NCI-H446 (cell line): Measurements from ENCODE around the gene PIK3IP1.

Source experiments
- DNase-seq, 2 experiments: peaks; one replicate each; lab custom pipeline; 2025; lab: John Stamatoyannopoulos, UW

PIK3IP1 gene

DNA sequence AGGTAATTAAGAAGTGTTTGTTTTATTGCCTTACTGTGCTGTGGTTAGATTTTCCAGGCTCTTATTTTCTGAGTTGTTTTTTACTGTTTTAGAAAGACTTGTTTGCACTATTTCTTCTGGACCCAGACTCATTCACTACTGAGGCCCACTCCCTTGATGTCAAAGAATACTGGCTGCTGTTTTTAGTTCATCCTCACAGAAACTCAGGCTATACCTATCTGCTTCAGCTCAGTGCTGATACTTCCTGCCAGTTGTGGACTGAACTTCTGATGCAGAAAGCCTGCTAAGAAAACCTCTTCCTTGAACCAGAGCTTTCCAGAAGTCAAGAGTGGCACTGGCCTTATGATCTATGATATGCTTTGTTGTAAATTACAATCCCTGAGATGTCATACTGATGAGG is 15.9 kb upstream of the PIK3IP1 start:
- DNase-seq = no peak

DNA sequence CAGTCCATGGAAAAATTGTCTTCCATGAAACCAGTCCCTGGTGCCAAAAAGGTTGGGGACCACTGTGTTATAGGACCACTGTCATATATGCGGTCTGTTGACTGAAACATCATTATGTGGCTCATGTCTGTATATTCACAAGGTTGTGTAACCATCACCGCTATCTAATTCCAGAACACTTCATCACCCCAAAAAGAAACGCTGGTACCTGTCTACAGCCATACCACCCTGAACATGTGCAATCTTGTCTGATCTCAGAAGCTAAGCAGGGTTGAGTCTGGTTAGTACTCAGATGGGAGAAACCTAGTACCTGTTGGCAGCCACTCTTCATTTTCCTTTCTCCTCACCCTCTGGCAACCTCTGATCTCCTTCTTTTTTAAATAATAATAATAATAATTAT is 12.9 kb upstream of the PIK3IP1 start:
- DNase-seq = no peak

DNA sequence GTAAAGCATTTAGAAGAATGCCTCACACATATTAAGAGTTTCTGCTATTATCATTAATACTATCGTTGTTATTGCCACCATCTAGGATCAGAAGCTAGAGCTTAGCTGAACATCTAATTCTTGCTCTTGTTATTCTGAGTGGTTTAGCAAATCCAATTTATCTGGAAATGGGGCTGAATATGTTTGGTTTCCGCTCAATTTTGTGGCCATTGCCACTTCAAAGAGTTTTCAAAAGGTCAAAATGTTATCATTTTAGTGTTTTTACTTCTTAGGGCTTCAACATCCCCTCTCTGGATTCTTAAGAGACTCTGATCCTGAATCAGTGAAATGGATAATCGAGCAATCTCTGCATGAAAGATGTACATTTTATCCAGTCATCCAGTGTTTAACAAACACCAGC is 10.2 kb upstream of the PIK3IP1 start:
- DNase-seq = no peak

DNA sequence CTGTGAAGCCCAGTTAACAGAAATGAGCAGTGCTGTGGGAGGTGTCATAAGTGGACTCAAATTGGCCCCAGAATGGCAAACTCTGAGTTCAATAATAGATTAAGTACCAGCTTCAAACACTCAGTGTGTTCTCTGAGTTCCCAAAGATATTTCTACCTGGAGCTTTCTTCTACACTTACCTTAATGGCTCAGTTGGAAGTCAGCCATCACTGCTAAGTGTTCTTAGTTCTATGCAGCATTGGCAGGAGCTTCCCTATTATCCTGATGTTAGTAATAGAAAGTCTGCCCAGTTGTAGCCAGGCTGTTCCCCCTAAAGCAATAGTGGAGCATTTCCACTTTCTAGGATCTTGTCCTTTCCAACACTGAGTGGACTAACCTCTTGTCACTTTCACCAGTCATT is 9.7 kb upstream of the PIK3IP1 start:
- no peak for DNase-seq

DNA sequence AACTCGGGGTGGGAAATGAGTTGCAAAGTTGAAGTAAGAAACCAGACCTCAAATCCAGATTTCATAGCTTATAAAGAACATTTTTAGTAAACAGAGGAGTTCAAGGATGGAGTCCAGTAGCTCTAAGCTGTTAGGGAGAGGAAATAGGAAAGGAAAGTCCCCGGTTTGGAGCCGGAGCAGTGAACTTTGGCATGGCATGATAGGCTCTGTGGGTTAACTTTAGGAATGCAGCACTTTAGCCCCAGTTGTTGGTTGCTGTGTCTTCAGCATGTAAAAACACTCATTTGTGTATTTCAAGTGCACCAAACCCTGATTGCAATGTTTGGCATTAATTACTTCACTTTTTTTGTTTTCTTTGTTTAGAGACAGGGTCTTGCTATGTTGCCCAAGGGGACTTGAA is 8.6 kb upstream of the PIK3IP1 start:
- DNase-seq = no peak

DNA sequence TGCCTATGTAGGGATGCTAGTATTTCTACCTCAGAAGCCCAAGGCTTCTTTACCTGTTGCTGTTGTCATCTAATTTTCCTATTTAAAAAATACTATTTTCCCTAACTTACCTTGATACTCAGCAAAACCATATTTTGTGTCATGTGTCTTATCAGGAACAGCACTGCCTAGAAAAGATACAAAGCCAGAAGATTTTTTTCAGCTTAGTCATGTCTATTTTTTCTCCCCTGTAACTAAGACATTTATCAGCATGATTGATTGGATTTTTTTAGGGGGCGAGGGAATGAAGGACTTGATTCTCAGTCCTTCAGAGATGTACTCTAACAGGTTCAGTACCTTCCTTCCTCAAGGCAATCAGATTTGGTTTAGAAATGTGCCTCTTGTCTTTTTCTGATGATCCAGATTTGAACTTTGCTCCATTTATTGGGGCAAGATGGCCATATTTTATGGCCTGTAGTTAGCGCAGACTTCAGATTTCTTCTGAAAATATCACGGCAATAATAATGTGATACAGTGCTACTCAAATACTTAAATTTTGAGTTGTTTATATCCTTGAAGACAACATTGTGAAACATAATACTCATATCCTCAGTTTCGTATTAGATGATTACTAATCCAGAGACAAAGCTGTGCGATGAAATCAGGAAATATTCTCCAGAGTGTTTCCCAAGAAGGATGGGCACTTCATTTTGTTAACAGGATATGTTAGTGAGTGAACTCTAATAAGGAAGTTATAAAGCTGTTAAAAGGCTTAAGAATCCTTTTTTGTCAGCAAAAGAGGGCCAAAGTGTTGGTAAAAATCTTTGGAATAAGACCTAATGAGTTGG is 3.8 kb upstream of the PIK3IP1 start:
- no peak for DNase-seq

DNA sequence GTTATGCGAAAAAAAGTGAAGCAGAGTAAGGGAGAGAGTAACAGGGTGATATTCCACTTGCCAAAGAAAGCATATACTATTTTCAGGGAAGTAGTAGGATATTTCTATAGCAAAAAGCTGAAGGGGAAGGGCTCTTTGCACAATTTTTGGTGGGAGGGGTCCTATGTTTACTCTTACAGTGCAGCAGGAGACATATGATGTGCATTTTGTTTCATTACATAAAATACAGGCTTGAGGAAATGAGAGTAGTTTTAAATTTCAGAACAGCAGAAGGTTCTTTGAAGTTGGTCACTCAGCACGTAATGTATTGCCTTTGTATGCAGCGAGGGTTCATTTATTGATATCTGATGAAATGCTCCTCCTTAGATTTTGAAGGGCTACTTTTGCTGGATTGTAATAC is 3.1 kb upstream of the PIK3IP1 start:
- no peak for DNase-seq

DNA sequence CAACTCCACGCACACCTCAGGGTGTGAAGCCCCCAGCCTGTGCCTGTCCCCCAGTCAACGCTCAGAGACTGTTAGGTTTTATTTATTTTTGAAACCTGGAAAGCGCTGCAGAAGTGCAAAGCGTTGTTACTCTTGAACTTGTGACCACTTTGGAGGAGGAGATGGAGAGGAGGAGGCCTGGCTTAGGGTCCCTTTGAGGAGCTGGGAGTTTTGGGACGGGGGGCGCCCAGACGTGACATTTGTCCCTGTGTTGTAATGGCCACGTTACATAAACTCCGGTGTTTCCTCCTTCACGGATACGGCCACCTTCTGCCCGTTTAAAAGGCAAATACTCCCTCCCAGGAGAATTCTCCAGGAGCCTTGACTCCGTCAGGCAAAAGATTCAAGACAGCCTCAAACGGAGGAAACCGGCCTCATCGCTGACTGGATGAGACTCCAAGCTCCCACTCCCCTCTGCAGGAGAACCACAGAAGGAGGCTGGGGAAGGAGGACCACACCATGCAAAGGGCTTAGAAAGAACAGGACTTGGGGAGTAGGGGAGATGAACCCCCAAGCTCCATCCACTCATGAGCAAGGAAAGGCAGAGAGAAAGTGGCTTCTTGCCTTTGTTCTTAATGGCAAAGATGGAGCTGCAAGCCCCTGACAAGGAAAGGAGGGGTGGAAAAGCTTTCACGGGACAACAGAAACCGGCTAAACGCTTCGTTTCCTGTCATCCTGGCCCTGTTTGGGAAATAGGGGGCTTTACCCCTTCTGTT is 630 bp downstream of the PIK3IP1 start:
- peak in 1 of 2 experiments; percentile 27 for DNase-seq

DNA sequence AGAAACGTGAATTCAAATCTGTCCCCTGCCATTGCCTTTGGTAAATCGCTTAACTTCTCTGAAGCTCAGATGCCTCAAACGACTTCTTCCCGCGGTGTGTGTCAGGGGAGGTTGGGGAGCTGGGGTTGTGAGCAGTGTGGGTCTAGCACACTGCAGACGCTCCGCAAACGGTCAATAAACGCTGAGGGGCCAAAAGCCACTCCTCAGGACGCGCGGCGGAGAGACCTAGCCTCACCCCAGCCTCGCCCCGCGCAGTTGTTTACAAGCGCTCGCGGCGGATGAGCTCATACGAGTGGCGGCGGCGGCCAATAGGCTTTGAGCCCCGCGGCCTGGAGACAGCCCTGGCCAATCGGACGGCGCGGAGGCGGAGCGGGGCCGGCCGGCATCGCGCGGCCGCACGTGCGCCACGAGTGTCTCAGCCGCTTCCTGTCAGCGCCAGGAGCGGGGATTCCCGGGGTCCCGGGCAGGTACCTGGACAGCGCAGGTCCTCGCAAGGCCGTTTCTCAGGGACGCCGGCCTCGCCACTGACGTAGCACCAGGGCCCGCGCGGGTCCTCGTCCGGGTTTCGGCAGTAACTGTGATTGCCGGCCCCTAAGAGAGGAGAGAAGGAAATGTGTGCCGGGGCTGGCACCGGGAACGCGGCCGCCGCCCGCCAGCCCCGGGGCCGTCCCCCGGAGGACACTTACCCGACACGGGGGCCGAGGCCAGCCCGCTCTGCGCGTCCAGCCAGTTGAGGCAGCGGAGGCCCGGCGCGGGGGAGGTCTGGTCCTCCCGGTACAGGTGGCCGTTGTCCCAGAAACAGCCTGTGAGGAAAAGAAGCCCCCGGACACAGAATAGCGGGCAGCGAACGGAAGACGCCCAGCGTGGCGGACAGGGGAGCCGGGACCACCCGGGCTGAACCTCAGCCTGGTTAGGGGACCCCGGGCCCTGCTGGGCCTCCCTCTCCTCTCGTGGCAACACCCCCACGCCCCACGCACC is 1.5 kb downstream of the PIK3IP1 start:
- DNase-seq = peak; percentile 79 to 93

DNA sequence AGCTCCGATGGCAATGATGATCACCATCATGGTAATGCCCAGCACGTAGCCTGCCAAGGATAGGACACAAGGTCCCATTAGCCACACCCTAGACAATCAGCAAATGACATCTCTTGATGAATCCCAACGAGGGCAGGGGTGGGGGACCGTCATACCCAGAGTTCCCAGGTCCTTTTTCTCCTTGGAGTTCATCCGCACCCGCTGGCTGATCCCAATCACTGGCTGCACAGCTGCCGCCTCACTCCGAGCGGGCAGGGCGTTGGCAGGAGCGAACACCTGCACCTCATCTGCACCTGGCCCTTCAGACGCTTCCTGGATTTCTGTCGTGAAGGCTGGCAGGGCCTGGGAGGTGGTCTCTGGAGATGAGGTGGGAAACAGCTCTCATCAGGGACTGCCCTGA is 2.9 kb downstream of the PIK3IP1 start:
- no peak for DNase-seq

DNA sequence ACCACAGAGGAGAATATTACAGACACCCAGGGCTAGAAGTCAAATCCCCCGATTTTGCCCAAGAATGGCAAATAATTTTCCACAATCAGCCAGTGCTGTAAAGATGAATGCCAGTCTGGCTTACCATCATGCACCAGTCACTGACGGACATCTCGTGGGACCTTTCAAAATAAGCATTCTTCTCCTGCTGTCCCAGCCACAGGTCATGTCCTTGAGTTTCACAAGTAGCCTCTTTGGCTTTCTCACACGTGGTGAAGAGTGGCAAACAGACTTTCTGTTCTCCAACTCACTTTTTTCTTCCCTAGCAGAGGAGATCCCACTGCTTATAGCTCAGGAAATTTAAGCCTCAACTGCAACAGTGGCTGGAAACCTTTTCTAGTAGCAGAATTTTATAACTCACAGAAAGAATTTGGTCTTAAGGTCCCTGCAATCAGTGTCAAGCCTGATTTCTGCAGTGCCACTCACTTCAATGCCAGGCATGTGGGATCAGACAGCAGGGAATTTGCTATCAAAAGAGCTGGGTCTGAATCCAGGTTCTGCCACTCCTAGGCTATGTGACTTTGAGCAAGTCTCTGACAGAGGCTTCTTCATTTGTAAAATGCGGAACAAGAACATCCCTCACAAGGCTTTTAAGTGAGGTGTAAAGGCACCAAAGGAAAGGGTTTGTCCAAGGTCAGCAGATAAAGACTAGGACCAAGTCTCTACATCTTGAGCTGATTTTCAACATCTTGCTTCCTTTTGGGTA is 3.6 kb downstream of the PIK3IP1 start:
- DNase-seq = no peak

DNA sequence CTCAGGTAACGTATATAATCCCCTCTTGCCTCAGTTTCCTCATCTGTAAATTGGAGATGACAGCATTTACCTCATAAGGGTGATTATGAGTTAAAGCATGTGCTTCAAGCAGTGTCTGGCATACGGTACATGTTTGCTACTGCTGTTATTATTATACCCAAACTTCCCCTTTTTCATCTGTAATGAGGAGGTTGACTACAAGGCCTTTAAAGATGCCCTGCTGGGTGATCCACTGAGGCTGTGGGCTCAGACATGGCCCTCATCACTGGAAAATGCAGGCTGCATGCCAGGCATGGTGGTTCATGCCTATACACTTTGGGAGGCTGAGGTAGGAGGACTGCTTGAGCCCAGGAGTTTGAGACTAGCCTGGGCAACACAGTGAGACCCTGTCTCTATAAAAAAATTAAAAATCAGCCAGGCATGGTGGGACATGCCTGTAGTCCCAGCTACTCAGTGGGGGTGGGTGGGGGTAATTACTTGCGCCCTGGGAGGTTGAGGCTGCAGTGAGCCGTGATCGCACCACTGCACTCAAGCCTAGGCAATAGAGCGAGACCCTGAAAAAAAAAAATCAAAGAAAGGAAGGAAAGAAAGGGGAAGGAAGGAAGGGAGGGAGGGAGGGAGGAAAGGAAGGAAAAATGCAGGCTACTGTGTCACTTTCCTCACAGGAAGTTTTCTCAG is 4.3 kb downstream of the PIK3IP1 start:
- no peak for DNase-seq

DNA sequence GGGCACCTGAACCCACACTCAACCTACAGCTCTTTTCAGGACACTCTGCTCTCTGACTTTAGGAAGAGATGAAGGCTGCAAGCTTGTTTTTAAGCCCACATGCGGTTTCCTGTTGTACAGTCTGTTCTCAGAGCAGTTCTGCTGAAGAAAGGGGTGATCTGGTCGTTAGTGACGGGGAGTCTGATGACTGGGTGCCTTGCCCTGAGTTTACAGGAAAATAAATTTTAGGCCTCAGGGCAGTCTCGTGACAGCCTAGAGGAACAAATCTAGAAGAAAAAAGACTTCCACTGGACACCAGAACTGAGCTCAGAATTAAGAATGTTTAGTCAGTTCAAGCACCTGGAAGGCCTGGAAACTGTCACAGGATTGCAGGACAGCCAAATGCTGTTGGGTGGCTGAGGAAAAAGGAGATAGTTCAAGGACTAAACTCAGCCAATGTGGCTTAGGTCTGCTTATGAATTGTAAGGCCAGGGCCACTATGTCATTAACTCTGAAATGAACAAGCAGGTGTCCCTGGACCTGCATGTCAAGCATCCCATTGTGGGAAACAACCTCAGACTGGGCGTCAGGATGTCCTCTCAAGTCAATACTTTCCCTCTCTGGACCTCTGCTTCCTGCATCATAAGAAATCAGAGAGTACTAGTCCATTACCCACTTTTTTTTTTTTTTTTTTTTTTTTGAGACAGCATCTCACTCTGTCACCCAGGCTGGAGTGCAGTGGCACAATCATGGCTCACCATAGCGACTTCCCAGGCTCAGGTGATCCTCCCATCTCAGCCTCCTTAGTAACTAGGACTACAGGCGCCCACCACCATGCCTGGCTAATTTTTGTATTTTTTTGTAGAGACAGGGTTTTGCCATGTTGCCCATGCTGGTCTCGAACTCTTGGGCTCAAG is 5.7 kb downstream of the PIK3IP1 start:
- DNase-seq = no peak

DNA sequence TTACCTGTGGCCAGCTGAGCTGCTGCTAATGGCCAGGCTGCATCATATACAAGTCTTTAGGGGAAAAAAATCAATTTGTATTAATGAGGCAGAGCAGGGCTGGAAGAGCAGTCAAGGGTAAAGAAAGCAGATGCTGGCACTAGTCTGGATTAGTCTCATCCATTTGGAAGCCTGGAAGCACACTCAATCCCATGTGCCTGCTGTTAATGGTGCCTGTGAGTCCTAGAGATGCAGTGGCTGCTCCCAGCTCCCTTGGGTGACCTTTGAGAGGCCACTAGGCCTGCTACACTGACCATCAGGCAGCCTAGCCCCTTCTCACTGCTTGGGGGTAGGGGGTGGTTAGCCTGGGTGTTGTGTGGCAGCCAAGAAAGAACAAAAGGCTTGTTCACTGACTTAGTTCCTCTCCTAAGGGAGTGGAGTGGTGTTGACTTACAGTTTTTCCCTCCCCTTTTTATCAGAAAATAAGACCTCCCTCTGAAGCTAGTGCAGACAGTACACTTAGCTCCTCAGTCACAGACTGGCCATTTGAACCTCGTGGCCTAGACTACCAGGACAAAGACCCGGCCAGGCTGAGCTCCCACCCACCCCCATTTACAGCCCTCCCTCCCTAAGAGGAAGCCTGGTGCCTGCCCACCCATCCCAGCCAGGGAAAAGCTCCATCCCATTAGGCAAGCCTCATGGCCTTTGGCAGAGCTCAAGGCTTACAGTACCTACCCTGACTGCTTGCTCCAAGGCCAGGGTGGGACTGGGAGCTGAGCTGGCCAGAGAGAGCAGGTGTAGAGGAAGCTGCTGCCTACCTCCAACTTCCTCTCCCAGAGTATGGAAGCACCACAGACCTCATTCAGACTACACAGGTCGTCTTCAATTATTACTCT is 7.8 kb downstream of the PIK3IP1 start:
- DNase-seq = peak; percentile 53 to 81

DNA sequence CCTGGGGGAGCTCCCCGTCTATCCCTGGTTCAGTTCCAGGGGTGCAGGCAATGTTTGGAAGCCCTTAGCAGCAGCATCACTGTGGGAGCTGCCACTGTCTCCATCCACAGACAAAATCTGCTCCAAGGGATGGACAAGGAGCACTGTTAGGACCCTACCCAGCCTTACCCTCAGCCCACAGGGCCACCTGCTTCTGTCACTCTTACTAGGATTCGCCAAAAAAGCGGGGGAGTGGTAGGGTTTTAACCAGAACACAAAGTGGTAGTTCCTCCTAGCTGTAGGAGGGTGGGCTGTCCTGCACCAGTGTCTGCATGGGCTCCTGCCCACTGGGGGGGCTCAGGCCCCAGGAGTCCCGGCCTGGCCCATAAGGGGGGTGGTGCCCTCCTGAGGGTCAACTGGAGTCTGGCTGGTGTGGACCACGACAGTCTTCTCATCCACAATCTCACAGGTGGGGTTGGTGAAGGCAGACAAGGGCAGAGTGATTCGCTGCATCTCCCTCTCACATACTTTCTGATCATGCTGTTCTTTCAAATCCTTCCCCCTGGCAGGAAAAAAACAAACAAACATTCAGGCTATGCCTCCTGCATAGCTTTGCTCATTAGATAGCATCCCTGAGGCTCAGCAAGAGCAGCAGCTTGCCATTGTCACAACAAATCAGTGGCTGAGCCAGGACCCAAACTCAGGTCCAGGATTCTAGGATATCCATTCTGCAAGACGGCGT is 9.4 kb downstream of the PIK3IP1 start:
- no peak for DNase-seq

DNA sequence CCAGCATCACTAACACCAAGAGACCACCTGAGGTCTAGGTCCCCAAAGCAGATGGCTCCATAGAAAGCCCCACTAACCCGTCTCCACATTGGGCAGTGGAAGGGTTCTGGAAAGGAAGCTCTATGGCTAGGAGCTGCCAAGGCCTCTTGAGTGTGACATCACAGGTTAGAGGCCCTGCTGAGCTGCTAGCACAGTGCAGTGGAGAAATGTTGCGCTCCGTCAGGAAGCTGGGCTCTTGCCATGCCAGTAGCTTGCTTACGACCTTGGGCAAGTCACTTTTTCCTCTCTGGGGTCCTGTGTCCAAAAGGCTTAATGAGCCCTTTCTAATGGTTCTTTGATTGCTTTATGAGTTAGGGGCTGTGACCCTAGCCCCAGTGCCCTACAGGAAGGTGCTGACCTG is 10.6 kb downstream of the PIK3IP1 start:
- no peak for DNase-seq

DNA sequence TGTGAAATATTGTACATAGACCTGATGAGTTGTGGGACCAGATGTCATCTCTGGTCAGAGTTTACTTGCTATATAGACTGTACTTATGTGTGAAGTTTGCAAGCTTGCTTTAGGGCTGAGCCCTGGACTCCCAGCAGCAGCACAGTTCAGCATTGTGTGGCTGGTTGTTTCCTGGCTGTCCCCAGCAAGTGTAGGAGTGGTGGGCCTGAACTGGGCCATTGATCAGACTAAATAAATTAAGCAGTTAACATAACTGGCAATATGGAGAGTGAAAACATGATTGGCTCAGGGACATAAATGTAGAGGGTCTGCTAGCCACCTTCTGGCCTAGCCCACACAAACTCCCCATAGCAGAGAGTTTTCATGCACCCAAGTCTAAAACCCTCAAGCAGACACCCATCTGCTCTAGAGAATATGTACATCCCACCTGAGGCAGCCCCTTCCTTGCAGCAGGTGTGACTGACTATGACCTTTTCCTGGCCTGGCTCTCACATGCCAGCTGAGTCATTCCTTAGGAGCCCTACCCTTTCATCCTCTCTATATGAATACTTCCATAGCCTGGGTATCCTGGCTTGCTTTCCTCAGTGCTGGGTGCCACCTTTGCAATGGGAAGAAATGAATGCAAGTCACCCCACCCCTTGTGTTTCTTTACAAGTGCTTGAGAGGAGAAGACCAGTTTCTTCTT is 12.3 kb downstream of the PIK3IP1 start:
- DNase-seq = no peak

DNA sequence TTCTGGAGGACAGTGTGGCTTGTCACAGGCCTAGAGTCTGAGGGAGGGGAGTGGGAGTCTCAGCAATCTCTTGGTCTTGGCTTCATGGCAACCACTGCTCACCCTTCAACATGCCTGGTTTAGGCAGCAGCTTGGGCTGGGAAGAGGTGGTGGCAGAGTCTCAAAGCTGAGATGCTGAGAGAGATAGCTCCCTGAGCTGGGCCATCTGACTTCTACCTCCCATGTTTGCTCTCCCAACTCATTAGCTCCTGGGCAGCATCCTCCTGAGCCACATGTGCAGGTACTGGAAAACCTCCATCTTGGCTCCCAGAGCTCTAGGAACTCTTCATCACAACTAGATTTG is 13.0 kb downstream of the PIK3IP1 start:
- no peak for DNase-seq
